HUES48 (cell line): ENCODE data around the gene GALR2.
"Not testable (repeated sequence)": the region's sequence is repeated elsewhere in the genome, so short reads cannot be mapped to it uniquely, and the experiment has no call there.

Source experiments
- H3K27ac ChIP-seq: one replicate; pipeline ENCODE4 v1.7.0; 2013; ENCODE audit warnings: low read depth, low read length, inconsistent platforms
- H3K27me3 ChIP-seq: 2 replicates; pipeline ENCODE4 v1.6.1; 2013; ENCODE audit warnings: mild to moderate bottlenecking, low read length; ENCODE audit not compliant: control insufficient read depth, insufficient read depth
- H3K36me3 ChIP-seq: 2 replicates; pipeline ENCODE4 v1.6.1; 2013; ENCODE audit warnings: low read length; ENCODE audit not compliant: control insufficient read depth, insufficient read depth
- H3K4me1 ChIP-seq: 2 replicates; pipeline ENCODE4 v1.6.1; 2013; ENCODE audit warnings: mild to moderate bottlenecking, low read length; ENCODE audit not compliant: control insufficient read depth, insufficient read depth
- H3K4me3 ChIP-seq: 2 replicates; pipeline ENCODE4 v1.5.1; 2013; ENCODE audit warnings: mild to moderate bottlenecking, low read depth, low read length
- H3K9ac ChIP-seq: 2 replicates; pipeline ENCODE4 v1.6.1; 2013; ENCODE audit warnings: mild to moderate bottlenecking, low read depth, low read length, moderate library complexity
- H3K9me3 ChIP-seq: 2 replicates; pipeline ENCODE4 v1.6.1; 2013; ENCODE audit warnings: low read length; ENCODE audit not compliant: control insufficient read depth, insufficient read depth

Gene GALR2

DNA sequence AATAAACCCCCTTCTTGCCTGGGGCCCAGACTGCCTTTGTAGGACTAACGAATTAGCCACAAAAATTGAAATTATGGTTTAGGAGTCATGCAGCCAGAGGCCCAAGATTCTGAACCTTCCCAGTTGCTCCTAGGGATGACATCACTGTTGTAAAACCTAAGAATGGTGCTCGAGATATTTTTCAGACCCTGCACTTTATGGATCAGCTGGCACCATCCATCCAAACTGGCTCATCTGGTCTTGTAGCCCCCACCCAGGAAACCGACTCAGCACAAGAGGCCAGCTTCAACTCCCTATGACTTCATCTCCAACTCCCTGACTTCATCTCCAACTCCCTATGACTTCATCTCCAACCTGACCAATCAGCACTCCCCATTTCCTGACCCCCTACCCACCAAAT lies 36.5 kb upstream of the GALR2 start:
- no peak overlapping the region for H3K27ac ChIP-seq
- no peak overlapping the region for H3K9ac ChIP-seq
- H3K4me3 ChIP-seq = no peak overlapping the region
- peaks cover 25% of the 10 kb centered on the region for H3K4me1 ChIP-seq
- no peaks in the 10 kb centered on the region for H3K9me3 ChIP-seq
- no peaks in the 10 kb centered on the region for H3K27me3 ChIP-seq
- peaks cover 50% of the 10 kb centered on the region for H3K36me3 ChIP-seq

DNA sequence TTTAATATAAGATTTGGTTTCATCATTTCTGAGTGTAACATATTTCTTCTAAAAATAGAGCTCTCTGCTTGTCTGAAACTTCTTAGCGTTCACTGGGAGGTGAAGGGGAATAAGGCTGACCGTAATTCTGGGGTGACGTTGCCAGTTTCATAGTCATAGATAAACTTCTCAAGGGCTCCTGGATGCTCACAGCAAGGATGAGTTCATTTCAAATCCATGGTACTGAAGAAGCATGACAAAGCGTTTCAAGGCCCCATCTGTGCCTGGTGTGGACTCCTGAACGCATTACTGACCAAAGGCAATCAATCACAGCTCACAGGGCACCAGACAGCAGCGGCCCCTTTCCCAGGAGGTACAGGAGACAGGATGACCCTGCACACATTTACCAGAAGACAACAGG lies 35.5 kb upstream of the GALR2 start:
- Histone ChIP-seq H3K9me3 (no peaks in the 10 kb centered on the region), H3K36me3 (peaks cover 61% of the 10 kb centered on the region), H3K4me3 (no peak overlapping the region), H3K9ac (no peak overlapping the region), H3K27me3 (no peaks in the 10 kb centered on the region), H3K4me1 (peaks cover 25% of the 10 kb centered on the region), H3K27ac (peak overlapping the region; percentile 90)

DNA sequence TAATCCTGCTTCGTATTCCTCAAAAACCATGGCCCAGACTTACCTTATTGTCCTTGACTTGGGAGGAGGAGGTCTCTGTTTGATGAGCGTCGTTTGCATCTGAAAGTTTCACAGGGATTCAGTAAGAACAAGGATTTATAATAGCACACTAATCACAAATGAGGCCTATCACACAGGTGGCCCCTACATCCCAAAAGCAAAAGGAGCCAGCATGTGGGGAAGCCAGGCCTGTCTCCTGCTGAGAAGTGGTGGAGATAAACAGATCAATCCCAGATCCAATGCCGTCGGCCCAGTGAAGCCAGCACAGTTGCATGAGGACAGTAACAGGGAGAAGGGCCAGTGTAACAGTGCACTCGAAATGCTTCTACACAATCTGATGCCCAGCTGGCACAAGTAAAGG lies 34.2 kb upstream of the GALR2 start:
- Histone ChIP-seq H3K36me3 (peaks cover 74% of the 10 kb centered on the region), H3K4me1 (peaks cover 25% of the 10 kb centered on the region), H3K9me3 (no peaks in the 10 kb centered on the region), H3K27ac (peak overlapping the region; percentile 90), H3K27me3 (no peaks in the 10 kb centered on the region), H3K9ac (no peak overlapping the region), H3K4me3 (no peak overlapping the region)

DNA sequence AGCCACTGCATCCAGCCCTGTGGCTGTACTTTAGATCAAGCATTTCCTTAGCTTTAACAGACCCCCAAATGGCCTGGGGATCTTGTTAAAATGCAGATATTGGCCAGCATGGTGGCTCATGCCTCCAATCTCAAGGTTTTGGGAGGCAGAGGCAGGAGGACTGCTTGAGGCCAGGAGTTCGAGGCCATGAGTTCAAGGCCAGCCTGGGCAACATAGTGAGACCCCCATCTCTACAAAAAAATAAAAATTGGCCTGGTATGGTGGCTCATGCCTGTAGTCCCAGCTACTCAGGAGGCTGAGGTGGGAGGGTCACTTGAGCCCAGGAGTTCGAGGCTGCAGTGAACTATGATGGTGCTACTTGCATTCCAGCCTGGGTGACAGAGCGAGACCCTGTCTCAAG lies 31.7 kb upstream of the GALR2 start:
- H3K27me3 ChIP-seq, H3K9me3 ChIP-seq, H3K9ac ChIP-seq, H3K27ac ChIP-seq, H3K4me3 ChIP-seq: not testable (repeated sequence)
- Histone ChIP-seq H3K36me3 (peaks cover 92% of the 10 kb centered on the region), H3K4me1 (peaks cover 18% of the 10 kb centered on the region)

DNA sequence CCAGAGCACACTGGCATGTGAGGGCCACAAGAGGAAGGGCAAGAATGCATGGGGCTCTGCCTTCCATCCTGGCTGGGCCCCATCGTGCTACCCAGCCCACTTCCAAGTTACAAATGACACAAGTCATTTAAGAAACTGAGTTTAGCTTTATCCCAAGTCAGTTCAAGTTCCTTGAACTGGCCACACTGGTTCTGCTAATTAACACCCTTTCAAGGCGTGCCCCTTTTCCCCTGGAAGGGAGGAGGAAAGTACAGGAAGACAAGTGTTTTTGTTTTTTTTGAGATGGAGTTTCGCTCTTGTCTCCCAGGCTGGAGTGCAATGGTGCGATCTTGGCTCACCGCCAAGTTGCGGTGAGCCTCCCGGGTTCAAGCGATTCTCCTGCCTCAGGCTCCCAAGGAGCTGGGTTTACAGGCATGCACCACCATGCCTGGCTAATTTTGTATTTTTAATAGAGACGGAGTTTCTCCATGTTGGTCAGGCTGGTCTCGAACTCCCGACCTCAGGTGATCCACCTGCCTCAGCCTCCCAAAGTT lies 30.0 kb upstream of the GALR2 start:
- Histone ChIP-seq H3K36me3 (peaks cover 95% of the 10 kb centered on the region), H3K4me1 (peaks cover 22% of the 10 kb centered on the region)
- not testable (repeated sequence) for H3K27me3 ChIP-seq, H3K4me3 ChIP-seq, H3K27ac ChIP-seq, H3K9me3 ChIP-seq, H3K9ac ChIP-seq

DNA sequence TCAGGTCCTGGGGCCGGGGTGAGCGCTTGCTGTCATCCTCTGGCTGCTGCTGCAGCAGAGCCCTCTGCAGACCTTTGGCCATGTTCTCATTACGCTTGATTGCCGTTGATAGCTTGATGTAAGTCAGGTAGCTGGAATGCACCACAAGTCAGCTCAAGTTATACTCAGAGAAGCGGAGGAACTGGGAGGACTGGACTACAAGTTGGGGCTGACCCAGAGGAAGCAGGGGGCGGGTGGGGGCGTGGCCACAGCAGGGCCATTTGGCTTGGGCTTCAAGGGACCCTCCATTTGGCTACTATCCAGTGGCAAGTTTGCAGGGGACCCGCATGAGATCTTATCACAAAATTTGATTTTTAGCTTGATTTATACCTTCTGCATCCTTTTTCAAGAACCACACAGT lies 28.5 kb upstream of the GALR2 start:
- no peak overlapping the region for H3K27ac ChIP-seq
- H3K9me3 ChIP-seq = no peaks in the 10 kb centered on the region
- peaks cover 95% of the 10 kb centered on the region for H3K36me3 ChIP-seq
- no peak overlapping the region for H3K9ac ChIP-seq
- H3K4me1 ChIP-seq = peaks cover 8% of the 10 kb centered on the region; the same call in 1 of the 2 replicates
- H3K27me3 ChIP-seq = no peaks in the 10 kb centered on the region
- no peak overlapping the region for H3K4me3 ChIP-seq

DNA sequence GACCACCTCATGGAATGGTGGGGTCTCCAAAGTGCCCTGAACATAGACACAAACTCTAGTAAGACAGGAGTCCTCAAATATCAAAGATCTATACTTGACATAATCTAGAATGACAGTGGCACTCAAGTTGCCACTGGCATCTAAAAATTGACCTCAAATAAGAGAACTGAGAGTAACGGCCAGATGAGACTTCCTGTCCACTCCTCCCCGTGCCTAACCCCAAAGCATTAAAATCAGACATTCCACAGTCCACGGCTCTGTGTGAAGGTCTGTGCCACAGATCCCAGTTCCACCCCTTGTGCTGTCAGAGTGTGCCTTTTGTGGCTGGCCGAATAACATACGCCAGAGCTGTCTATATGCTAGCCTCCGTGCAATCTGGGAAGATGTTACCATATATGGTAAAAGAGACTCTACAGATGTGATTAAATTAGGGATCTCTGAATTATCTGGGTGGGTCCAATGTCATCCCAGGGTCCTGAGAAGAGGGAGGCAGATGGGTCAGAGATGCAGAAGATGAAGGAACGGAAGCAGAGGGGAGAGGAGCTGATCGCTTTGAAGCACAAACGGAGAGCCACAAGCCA lies 26.5 kb upstream of the GALR2 start:
- no peaks in the 10 kb centered on the region for H3K27me3 ChIP-seq
- H3K36me3 ChIP-seq = peaks cover 92% of the 10 kb centered on the region
- H3K4me3 ChIP-seq = no peak overlapping the region
- no peak overlapping the region for H3K27ac ChIP-seq
- no peak overlapping the region for H3K9ac ChIP-seq
- no peaks in the 10 kb centered on the region for H3K9me3 ChIP-seq
- H3K4me1 ChIP-seq = 0 out of 2 replicates have a peak, but pooled peaks cover 5% of the 10 kb centered on the region

DNA sequence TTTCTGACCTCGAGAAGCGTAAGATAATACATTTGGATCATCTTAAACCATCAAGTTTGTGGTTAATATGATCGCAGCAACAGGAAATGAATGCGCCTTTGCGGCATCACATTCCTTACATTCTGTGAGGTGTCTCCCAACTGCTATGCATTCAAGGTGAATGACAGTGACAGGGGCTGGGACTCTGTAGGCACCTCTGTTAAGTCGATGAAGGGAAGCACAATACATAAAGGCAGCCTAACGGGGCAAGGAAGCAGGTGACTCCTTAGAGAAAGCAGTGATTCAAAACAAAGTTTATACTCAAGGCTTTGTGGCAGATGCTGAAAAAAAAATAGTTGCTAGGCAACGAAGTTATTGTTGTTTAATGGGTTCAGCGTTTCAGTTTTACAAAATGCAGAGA lies 25.9 kb upstream of the GALR2 start:
- Histone ChIP-seq H3K36me3 (peaks cover 90% of the 10 kb centered on the region), H3K4me1 (0 out of 2 replicates have a peak, but pooled peaks cover 5% of the 10 kb centered on the region), H3K4me3 (no peak overlapping the region), H3K27ac (no peak overlapping the region), H3K9me3 (no peaks in the 10 kb centered on the region), H3K9ac (no peak overlapping the region), H3K27me3 (no peaks in the 10 kb centered on the region)

DNA sequence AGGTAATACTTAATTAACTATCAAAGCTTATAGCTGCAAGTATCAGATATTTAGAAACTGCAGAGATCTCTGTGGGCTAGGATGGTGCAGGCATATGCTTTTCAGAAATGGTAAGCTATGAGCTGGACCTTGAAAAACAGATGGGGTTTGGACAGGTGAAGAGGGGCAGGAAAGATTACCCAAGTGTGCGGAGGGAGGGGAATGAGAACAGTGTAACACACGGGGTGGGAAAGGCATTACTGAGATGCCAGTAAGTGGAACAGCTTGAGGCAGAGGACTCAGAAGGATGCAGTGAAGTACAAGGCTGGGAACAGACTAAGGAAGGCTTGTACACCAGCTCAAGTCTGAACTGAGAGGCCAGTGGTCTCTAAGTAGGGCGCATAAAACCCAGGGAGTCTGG lies 25.3 kb upstream of the GALR2 start:
- Histone ChIP-seq H3K4me1 (0 out of 2 replicates have a peak, but pooled peaks cover 5% of the 10 kb centered on the region), H3K4me3 (no peak overlapping the region), H3K9ac (no peak overlapping the region), H3K27me3 (no peaks in the 10 kb centered on the region), H3K9me3 (no peaks in the 10 kb centered on the region), H3K27ac (no peak overlapping the region), H3K36me3 (peaks cover 90% of the 10 kb centered on the region)

DNA sequence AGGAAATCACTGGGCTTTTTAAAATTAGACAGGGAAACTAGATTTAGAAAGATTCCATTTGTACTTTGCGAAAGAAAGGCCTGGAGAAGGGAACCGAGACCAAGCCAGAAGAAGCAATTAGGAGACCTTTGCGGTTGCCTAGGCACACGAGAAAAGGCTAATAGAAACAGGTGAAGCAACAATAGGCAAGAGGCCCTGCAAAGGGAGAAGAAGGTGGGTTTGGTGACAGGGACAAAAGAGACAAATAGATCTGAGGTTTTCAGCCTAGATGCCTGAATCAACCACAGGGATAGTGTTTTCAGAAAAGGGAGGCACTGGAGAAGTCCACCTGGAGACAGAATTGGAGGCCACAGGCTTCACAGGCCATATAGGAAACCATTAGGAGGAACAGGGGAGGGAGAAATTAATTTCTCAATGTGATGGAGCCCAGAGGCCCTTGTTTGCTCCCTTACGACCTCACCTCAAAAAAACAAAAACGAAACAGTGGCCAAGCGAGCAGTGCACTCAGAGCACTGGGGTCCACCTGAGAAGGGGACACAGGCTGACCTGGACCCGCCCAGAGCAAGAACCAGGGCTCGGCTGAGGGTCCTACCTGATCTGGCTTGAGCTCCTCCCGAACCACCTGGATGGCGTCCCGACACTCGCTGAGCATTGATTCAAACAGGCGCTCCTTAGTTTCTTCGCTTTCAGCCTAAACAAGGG lies 24.6 kb upstream of the GALR2 start:
- Histone ChIP-seq H3K4me3 (no peak overlapping the region), H3K27me3 (no peaks in the 10 kb centered on the region), H3K4me1 (0 out of 2 replicates have a peak, but pooled peaks cover 5% of the 10 kb centered on the region), H3K9ac (no peak overlapping the region), H3K36me3 (peaks cover 88% of the 10 kb centered on the region), H3K9me3 (no peaks in the 10 kb centered on the region), H3K27ac (no peak overlapping the region)
